Tibial nerve (tissue), 4 donors: ENCODE measurements around the gene ANKRD35. TPM values are rescaled to one million over a fixed set of nuclear protein-coding genes. Genes with fewer than 3 reads are reported as not detected.
"Not testable (repeated sequence)": the region's sequence is repeated elsewhere in the genome, so short reads cannot be mapped to it uniquely, and the experiment has no call there.

Source experiments
- DNase-seq, 2 donors: peaks; one replicate each; pipeline ENCODE4 v3.0.0-alpha.2; 2019; ENCODE audit warnings: low spot score in 2 of 2
- H3K27ac ChIP-seq, 4 donors: fragments of 200-600 bp; sonication (generic) in 3 of 4; one replicate each; pipeline ENCODE4 v1.5.1; 2017 to 2019; ENCODE audit warnings: mild to moderate bottlenecking in 1 of 4
- H3K27me3 ChIP-seq, 2 donors: fragments of 200-600 bp; sonication (generic) in 1 of 2; one replicate each; pipeline versions ENCODE4 v1.5.1 to v1.6.0; 2017 to 2019
- H3K36me3 ChIP-seq, 3 donors: fragments of 200-600 bp; sonication (generic); one replicate each; pipeline ENCODE4 v1.5.1; 2018 to 2019
- H3K4me1 ChIP-seq, 4 donors: fragments of 200-600 bp; sonication (generic) in 3 of 4; one replicate each; pipeline ENCODE4 v1.5.1; 2017 to 2019
- H3K4me3 ChIP-seq, 4 donors: fragments of 200-600 bp; sonication (generic) in 3 of 4; one replicate each; pipeline ENCODE4 v1.5.1; 2017 to 2019; ENCODE audit warnings: mild to moderate bottlenecking in 1 of 4, moderate library complexity in 1 of 4
- H3K9me3 ChIP-seq, 4 donors: fragments of 200-600 bp; sonication (generic) in 3 of 4; one replicate each; pipeline ENCODE4 v1.5.1; 2017 to 2019
- CTCF ChIP-seq, 5 experiments: fragments of 200-600 bp in 3 of 5; fragments of 450-650 bp in 2 of 5; sonication (generic) in 3 of 5; IDR thresholded peaks; one replicate each; pipeline ENCODE4 v1.5.1; 2016 to 2019; ENCODE audit warnings: antibody characterized with exemption in 5 of 5, mild to moderate bottlenecking in 3 of 5, moderate library complexity in 2 of 5
- EP300 ChIP-seq, 2 donors: sonication (generic); formaldehyde crosslinking; IDR thresholded peaks; one replicate each; pipeline ENCODE4 v1.6.1; 2017; ENCODE audit warnings: antibody characterized with exemption in 2 of 2, mild to moderate bottlenecking in 1 of 2
- POLR2A ChIP-seq, 2 donors: fragments of 450-650 bp; IDR thresholded peaks; one replicate each; pipeline ENCODE4 v1.6.1; 2017; ENCODE audit warnings: antibody characterized with exemption in 2 of 2, mild to moderate bottlenecking in 2 of 2, moderate library complexity in 2 of 2
- WGBS, 2 donors: methylation state at CpG; one replicate each; pipeline ENCODE4 v1.1.5; 2018; 5-methylcytosine and 5-hydroxymethylcytosine counted together
- total RNA-seq, 4 donors: library from RNA; depleted of rRNA; stranded (reverse); fragments of >200 nt; gene quantifications; one replicate each; pipeline ENCODE4 v1.1.0, GENCODE V29; 2016

Gene ANKRD35
- total RNA-seq, 4 donors from 2014 or later, result 2.7 to 11.2 (median 6.3) TPM

DNA sequence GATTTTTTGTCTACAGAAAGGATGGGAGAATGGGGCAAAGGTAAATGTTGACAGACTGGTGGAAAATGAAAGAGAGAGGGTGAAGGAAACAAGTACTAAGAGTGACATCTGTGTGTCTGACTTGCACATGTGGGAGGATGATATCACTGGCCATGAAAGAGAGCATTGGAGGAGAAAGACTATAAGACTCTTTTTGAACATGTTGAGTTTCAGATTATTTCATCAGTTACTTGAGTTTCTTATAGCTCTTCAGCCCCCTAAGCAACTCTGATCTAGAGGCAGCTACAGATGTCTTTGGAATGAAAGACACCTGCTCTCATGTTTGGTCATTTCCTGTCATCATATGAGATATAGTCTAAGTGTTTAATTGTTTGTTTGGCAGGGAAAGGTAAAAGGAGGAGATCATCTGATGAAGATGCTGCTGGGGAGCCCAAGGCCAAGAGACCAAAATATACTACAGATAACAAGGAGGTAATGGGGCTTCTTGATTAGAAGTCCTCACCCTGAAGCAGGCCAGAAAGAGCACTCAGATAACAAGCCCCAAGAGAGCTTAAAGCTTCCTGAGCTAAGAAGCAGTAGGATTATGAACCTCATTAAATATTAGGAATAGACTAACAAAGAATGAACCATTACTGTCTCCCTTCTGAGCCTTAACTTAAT, 57.2 kb downstream of the ANKRD35 start:
- TF ChIP-seq EP300 (IDR thresholded peaks at IDR 0.05) (no peak), POLR2A (IDR thresholded peaks at IDR 0.05) (no peak), CTCF (IDR thresholded peaks at IDR 0.05) (no peak)
- H3K36me3 ChIP-seq, result peaks cover 10 to 75% (median 12%) of the 10 kb centered on the region in 3 donors
- H3K4me3 ChIP-seq, result no peak overlapping the region
- H3K27me3 ChIP-seq, result no peaks in the 10 kb centered on the region
- no peak for DNase-seq
- peaks cover 0 to 20% (median 7%) of the 10 kb centered on the region in 4 donors for H3K4me1 ChIP-seq
- H3K27ac ChIP-seq, result no peak overlapping the region
- no peaks in the 10 kb centered on the region for H3K9me3 ChIP-seq

GRCh38 chr1:145827966-145828365, 57.7 kb downstream of the ANKRD35 start:
- TF ChIP-seq POLR2A (IDR thresholded peaks at IDR 0.05) (no peak), CTCF (IDR thresholded peaks at IDR 0.05) (no peak), EP300 (IDR thresholded peaks at IDR 0.05) (no peak)
- Histone ChIP-seq H3K27me3 (no peaks in the 10 kb centered on the region), H3K27ac (no peak overlapping the region), H3K4me3 (no peak overlapping the region), H3K9me3 (no peaks in the 10 kb centered on the region), H3K36me3 (peaks cover 5 to 70% (median 10%) of the 10 kb centered on the region in 3 donors), H3K4me1 (peaks cover 0 to 20% (median 7%) of the 10 kb centered on the region in 4 donors)
- DNase-seq, result no peak

DNA sequence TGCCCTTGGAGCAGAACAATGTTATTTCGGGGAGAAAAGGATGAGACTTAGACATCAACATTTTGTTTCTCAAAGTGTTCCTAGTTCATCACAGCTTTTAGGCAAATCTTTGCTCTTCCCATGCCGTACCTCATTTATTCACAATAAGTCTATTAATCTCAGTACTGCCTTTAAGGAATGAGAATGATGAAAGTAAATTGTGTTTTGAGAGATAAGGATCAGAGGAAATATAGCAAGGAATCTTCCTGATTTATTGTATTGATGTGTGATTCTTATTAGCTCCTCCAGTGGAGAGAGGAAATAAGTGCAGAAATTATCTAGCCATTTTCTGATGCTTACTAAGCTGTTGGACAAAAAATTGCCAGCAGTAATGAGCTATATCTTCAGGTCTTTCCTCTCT, 59.6 kb downstream of the ANKRD35 start:
- WGBS, 2 donors, result 89 to 91% methylated on average over 2 of the region's 2 CpGs

DNA sequence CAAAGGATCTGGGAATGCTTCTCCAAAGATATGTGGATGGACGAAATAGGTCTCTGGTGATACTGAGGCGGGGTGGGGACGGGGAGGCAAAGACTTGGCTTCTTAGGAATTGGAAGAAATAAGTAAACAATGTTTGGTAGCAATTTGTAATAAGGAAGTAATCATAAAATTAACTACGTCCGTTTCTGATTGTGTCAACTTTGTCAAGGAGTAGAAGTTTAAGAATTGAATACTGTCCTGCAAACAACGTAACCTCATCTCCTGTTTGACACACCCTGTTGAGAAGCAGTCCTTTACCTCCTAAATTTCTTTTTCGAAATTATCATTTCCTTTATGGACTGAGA, 61.2 kb downstream of the ANKRD35 start:
- H3K4me3 ChIP-seq, result peak overlapping the region; percentile 73 to 96 (median 79)
- H3K27ac ChIP-seq, result peak overlapping the region; percentile 84 to 96 (median 93)
- H3K36me3 ChIP-seq, result peaks cover 0 to 35% (median 5%) of the 10 kb centered on the region in 3 donors
- no peaks in the 10 kb centered on the region for H3K27me3 ChIP-seq
- no peak for DNase-seq
- TF ChIP-seq EP300 (IDR thresholded peaks at IDR 0.05), result no peak
- TF ChIP-seq POLR2A (IDR thresholded peaks at IDR 0.05), result no peak
- no peak for TF ChIP-seq CTCF (IDR thresholded peaks at IDR 0.05)
- no peaks in the 10 kb centered on the region for H3K9me3 ChIP-seq
- peaks cover 0 to 20% (median 7%) of the 10 kb centered on the region in 4 donors for H3K4me1 ChIP-seq
- WGBS, 2 donors, result 2 to 3% methylated on average over 7 of the region's 7 CpGs

More for the DNA sequence above, 59.6 kb downstream of the ANKRD35 start:
- Histone ChIP-seq H3K27ac (no peak overlapping the region), H3K9me3 (no peaks in the 10 kb centered on the region), H3K36me3 (peaks cover 3 to 50% (median 5%) of the 10 kb centered on the region in 3 donors), H3K4me3 (no peak overlapping the region), H3K4me1 (peaks cover 0 to 20% (median 7%) of the 10 kb centered on the region in 4 donors), H3K27me3 (no peaks in the 10 kb centered on the region)
- TF ChIP-seq EP300 (IDR thresholded peaks at IDR 0.05) (no peak), CTCF (IDR thresholded peaks at IDR 0.05) (no peak), POLR2A (IDR thresholded peaks at IDR 0.05) (no peak)
- DNase-seq, result no peak

GRCh38 chr1:145823565-145824498, 61.8 kb downstream of the ANKRD35 start, which contains the start of the genes POLR3C and RNF115:
Gene POLR3C (plus strand): TSS chr1:145824200. CDS start chr1:145825777, 1,577 bp downstream.
Gene RNF115 (minus strand): TSS chr1:145824095. CDS start chr1:145823873, 222 bp downstream.
- WGBS, 2 donors, result 1 to 2% methylated on average over 49 to 62 of the region's 89 CpGs
- Histone ChIP-seq H3K27me3 (no peaks in the 10 kb centered on the region), H3K4me1 (peaks cover 0 to 20% (median 7%) of the 10 kb centered on the region in 4 donors), H3K4me3 (peak within 1 kb of the TSS; percentile 73 to 96 (median 79)), H3K27ac (peak within 1 kb of the TSS; percentile 84 to 96 (median 93)), H3K9me3 (no peaks in the 10 kb centered on the region), H3K36me3 (peaks cover 0 to 28% (median 5%) of the 10 kb centered on the region in 3 donors)
- TF ChIP-seq EP300 (IDR thresholded peaks at IDR 0.05) (peak; percentile 19 to 89), POLR2A (IDR thresholded peaks at IDR 0.05) (peak; percentile 69 to 84), CTCF (IDR thresholded peaks at IDR 0.05) (peak in 2 of 5 experiments; percentile 29 to 54)
- peak; percentile 81 to 83 for DNase-seq

GRCh38 chr1:145822779-145823331, 62.8 kb downstream of the ANKRD35 start:
- Histone ChIP-seq H3K4me3 (peak overlapping the region in 1 of 4 donors; percentile 33), H3K4me1 (peaks cover 0 to 20% (median 7%) of the 10 kb centered on the region in 4 donors), H3K27ac (peak overlapping the region in 2 of 4 donors; percentile 62 to 73), H3K36me3 (peaks cover 0 to 19% (median 5%) of the 10 kb centered on the region in 3 donors)
- not testable (repeated sequence) for H3K9me3 ChIP-seq, H3K27me3 ChIP-seq, DNase-seq
- WGBS, 2 donors, result 19% methylated on average over 4 of the region's 16 CpGs; no CpG with 5 or more reads in 1 of the 2 donors

GRCh38 chr1:145818095-145818494, 67.6 kb downstream of the ANKRD35 start:
- not testable (repeated sequence) for H3K4me3 ChIP-seq, H3K27me3 ChIP-seq, H3K27ac ChIP-seq, H3K36me3 ChIP-seq, DNase-seq, H3K4me1 ChIP-seq, H3K9me3 ChIP-seq
- WGBS, 2 donors, result 80 to 87% methylated on average over 2 to 4 of the region's 6 CpGs
